ENCODE measurements around the gene CLOCK.

The CLOCK gene

GRCh38 chr4:55431710-55432336, 114.9 kb downstream of the CLOCK start:
- in situ Hi-C loops (cut with MboI; ENCODE audit: low sequenced_read_pairs) = no loop called here

DNA sequence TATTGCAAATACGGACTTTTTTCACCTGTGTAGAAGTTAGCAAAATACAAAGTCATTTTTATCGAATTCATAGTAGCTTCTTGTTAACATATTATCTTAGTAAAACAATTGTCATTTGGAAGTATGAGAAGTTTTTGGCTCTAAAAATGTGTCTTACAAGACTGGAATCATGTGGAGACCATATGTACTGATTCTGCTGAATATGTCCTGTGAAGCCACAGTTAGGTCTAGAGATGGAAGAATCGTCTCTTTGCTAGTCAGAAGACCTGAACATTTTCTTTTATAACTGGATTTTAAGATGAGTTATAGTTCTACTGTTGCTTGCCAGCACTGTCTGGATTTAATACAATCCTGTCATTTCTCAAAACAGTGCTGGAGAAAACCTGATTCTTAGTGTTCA, 121.9 kb downstream of the CLOCK start:
- in situ Hi-C loops (cut with MboI; ENCODE audit: low sequenced_read_pairs) = no loop called here

- in situ Hi-C loops (cut with MboI; ENCODE audit: low sequenced_read_pairs) = no loop called here
These were observed 130.5 kb downstream of the CLOCK start for GRCh38 chr4:55416176-55416575.

DNA sequence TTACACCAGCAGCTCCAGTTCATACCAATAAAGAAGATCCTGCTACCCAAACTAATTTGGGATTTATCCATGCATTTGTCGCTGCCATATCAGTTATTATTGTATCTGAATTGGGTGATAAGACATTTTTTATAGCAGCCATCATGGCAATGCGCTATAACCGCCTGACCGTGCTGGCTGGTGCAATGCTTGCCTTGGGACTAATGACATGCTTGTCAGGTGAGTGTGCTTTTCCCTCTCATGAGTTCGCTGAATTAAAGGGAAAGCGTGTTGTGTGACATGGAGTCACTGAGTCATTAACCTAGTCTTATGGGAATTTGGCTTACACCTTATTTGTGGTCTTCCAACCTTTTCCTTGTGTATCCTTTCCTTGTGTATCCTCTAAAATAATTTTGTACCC, 135.1 kb downstream of the CLOCK start:
- in situ Hi-C loops (cut with MboI; ENCODE audit: low sequenced_read_pairs) = no loop called here

DNA sequence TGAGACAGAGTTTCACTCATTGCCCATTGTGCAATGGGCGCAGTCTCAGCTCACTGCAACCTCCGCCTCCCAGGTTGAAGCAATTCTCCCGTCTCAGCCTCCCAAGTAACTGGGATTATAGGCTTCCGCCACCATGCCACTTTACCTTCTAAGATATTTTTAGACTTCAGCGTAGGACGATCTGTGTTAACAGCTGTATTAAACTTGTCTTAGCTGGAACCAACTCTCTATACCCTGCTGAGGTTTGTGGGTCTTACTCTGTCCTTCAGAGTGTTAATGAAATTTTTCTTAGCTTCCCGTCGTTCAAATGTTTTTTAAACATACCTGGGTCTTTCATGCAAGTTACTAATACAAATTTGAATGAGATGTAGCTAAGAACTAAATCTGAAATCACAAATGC, 136.3 kb downstream of the CLOCK start:
- in situ Hi-C loops (cut with MboI; ENCODE audit: low sequenced_read_pairs) = no loop called here

- in situ Hi-C loops (cut with MboI; ENCODE audit: low sequenced_read_pairs) = no loop called here
These were observed 137.1 kb downstream of the CLOCK start for GRCh38 chr4:55409468-55410171.

- in situ Hi-C loops (cut with MboI; ENCODE audit: low sequenced_read_pairs) = no loop called here
These were observed 138.9 kb downstream of the CLOCK start for GRCh38 chr4:55407764-55408163.

DNA sequence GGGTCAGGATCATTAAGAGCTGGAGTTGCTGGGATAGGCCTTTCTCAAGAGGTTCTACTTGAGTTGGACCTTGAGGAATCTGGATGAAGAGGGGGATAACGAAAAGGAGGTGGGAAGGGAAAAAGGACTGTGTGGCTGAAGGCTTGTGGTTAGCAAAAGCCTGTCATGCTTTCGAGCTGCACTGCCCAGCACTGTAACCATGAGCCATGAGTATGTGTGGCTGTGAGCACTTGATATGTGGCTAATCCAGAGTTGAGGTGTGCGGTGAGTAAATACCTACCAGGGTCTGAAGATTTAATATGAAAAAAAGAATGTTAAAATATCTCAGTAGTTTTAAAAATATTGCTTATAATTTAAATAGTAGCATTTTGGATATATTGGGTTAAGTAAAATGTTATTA, 139.6 kb downstream of the CLOCK start:
- in situ Hi-C loops (cut with MboI; ENCODE audit: low sequenced_read_pairs) = no loop called here

GRCh38 chr4:55406545-55406944, 140.2 kb downstream of the CLOCK start:
- in situ Hi-C loops (cut with MboI; ENCODE audit: low sequenced_read_pairs) = no loop called here

- in situ Hi-C loops (cut with MboI; ENCODE audit: low sequenced_read_pairs) = no loop called here
These were observed 141.6 kb downstream of the CLOCK start for GRCh38 chr4:55405073-55405472.

DNA sequence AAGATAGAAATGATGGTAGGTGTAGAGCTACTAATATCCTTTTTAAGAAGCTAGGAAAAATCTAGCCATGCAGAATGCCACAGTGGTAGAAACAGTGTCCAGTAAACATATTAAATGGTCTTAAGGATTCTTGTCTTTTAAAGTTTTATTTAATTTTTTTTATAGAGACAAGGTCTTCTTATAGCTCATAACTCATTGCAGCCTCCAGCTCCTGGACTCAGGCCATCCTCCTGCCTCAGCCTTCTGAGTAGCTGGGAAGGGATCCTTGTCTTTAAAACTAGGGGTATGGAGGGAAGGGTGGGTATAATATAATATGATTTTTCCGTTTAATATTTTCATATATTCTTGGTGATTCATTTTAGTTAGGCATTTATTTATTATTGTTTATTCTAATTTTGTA, 147.1 kb downstream of the CLOCK start:
- in situ Hi-C loops (cut with MboI; ENCODE audit: low sequenced_read_pairs) = no loop called here

DNA sequence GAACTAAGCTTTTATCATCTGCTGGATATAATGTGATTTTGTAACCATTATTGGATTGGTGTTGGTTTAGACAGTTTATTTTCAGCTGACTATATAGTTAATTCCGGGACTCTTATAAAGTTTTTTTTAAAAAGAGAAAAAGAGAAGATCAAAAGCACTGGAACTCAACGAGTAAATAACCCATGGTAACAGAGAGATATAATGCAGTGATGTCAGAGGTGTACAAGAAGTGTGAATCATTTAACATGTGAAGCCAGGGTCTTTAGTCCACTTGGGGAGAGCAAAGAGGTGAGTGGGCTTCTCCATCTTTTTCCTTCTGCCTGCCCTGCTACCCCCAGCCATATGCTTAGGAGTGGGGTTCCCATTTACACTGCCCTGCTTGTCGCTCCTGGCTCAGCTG, 147.7 kb downstream of the CLOCK start:
- in situ Hi-C loops (cut with MboI; ENCODE audit: low sequenced_read_pairs) = no loop called here

GRCh38 chr4:55398461-55398860, 148.2 kb downstream of the CLOCK start:
- in situ Hi-C loops (cut with MboI; ENCODE audit: low sequenced_read_pairs) = no loop called here

- in situ Hi-C loops (cut with MboI; ENCODE audit: low sequenced_read_pairs) = no loop called here
These were observed 149.0 kb downstream of the CLOCK start for GRCh38 chr4:55397520-55398321.

DNA sequence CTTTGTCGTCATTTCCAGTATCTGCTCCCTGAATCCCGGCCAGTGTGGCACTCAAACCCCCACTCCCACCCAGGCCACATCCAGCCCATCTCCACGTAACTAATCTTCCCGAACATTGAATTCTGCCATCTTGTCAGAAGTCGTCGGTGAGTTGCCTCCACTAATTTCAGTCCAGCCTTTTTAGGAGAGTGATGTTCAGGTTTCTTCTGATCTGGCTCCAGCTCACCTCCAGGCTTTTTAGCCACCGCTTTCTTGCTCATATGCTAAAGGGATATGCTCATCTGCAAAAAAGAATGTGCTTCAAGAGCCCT, 149.6 kb downstream of the CLOCK start:
- in situ Hi-C loops (cut with MboI; ENCODE audit: low sequenced_read_pairs) = no loop called here

DNA sequence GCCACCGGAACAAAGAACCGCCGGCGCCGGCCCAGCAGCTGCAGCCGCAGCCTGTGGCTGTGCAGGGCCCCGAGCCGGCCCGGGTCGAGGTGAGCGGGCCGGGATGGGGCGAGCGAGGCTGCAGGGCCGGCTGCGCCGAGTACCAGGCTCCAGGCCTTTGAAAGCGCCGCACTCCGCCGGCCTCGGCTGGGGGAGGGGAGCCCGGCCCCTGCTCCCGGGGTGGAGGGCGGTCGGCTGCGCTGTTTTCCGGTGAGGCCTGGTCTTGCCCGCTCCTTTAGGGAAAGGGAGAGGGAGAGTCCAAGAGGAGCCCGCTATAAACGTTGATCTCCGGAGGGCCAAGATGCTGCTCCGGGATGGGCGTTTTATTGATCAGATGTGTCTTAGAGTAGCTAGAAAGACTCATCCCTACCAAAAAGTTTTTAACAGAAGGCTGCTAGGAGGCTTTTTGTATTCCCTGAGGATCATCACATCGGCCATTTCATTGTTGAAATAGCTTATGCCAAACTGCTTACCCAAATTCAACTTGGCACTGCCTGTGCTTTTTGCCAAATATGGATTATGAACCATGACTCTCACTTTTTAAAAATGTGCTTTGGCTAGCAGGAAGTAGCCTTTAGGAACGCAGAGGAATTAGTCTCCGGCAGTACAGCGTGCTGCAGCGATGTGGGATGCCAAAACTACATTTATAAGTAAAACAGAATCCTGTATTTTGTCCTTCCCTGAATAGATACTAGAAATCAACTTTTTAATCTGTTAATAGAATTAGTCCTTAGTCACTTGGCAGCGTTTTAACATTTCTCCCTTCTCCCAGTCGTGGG, 150.2 kb downstream of the CLOCK start:
- in situ Hi-C loops (cut with MboI; ENCODE audit: low sequenced_read_pairs) = no loop called here

- in situ Hi-C loops (cut with MboI; ENCODE audit: low sequenced_read_pairs) = no loop called here
These were observed 151.0 kb downstream of the CLOCK start, which contains the start of gene TMEM165 for GRCh38 chr4:55395529-55396307. TMEM165 (plus strand) TSS chr4:55395957; CDS start chr4:55396190, 233 bp downstream.

- in situ Hi-C loops (cut with MboI; ENCODE audit: low sequenced_read_pairs) = no loop called here
These were observed 151.5 kb downstream of the CLOCK start for GRCh38 chr4:55395218-55395528.

DNA sequence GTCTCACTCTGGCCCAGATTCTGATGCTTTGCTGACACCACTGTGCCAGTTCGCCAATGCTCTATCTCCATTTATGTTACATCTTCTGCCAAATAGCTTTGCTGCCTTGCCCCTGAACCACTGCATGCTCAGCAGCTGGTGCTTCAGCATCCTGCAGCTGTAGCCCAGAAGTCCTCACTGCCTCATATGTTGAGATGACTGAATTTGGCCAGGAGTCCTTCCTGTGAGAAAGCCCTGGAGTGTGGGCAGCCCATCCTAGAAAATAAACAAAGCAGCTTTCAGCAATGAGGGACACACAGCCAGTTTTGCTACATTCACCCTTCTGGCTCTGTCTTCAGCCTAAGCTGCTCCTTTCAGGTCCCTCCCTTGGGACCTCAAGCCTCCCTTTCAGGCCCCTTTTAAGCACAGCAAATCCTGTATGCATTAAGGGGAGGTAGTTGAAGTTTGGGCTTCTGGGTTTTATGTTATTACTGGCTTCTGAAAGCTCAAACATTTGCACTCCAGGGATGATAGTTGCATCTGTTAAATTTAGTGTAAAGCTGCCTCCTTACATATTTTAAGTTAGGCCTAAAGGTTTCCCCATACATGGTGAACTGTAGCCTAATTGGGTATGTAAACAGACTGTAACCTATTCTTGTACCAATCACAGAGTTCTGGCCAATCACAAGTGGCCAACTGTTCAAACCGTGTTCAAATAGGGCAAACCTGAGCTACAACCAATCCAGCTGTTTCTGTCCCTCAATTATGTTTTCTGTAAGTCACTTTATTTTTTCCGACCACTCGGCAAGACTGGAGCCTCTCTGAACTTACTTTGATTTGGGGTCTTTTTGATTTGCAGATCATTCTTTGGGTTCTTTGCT, 153.0 kb downstream of the CLOCK start:
- in situ Hi-C loops (cut with MboI; ENCODE audit: low sequenced_read_pairs) = no loop called here

GRCh38 chr4:55386840-55387239, 159.9 kb downstream of the CLOCK start:
- in situ Hi-C loops (cut with MboI; ENCODE audit: low sequenced_read_pairs) = no loop called here
